Fibroblast of lung (primary cell): ENCODE measurements around the gene CLPTM1L. TPM values are rescaled to one million over a fixed set of nuclear protein-coding genes. Genes with fewer than 3 reads are reported as not detected.

Source experiments
- DNase-seq, 2 donors: peaks; one replicate each; pipeline versions ENCODE4 v3.0.0 to v3.0.0-alpha.2; 2010; ENCODE audit warnings: low read depth in 2 of 2
- H2AFZ ChIP-seq: 2 replicates; pipeline ENCODE4 v1.5.1; 2012; ENCODE audit warnings: low read length, control low read depth, inconsistent platforms
- H3K27ac ChIP-seq: 2 replicates; pipeline ENCODE4 v1.5.1; 2011; ENCODE audit warnings: low read length, control low read depth; ENCODE audit not compliant: insufficient read depth
- H3K27me3 ChIP-seq: 2 replicates; pipeline ENCODE4 v1.5.1; 2011; ENCODE audit warnings: mild to moderate bottlenecking, low read length; ENCODE audit not compliant: control insufficient read depth, insufficient read depth
- H3K36me3 ChIP-seq: 2 replicates; pipeline ENCODE4 v1.5.1; 2011; ENCODE audit warnings: low read length; ENCODE audit not compliant: control insufficient read depth, insufficient read depth
- H3K4me1 ChIP-seq: 2 replicates; pipeline ENCODE4 v1.5.1; 2011; ENCODE audit warnings: low read length; ENCODE audit not compliant: control insufficient read depth, insufficient read depth; ENCODE audit errors: extremely low read depth
- H3K4me2 ChIP-seq: 2 replicates; pipeline ENCODE4 v1.5.1; 2011; ENCODE audit warnings: low read length, control low read depth; ENCODE audit not compliant: insufficient read depth; ENCODE audit errors: extremely low read depth
- H3K4me3 ChIP-seq, 4 experiments: fragments of 200-600 bp in 1 of 4; sonication (generic) in 1 of 4; replicated peaks in 1 of 4; 2 replicates each; pipeline ENCODE4 v1.5.1; 2011 to 2016; ENCODE audit warnings: low read length in 4 of 4, low read depth in 3 of 4, mild to moderate bottlenecking in 3 of 4, control low read depth in 2 of 4, inconsistent platforms in 1 of 4, mixed read lengths in 1 of 4; ENCODE audit not compliant: insufficient read depth in 1 of 4; ENCODE audit errors: control extremely low read depth in 1 of 4
- H3K79me2 ChIP-seq: 2 replicates; pipeline ENCODE4 v1.5.1; 2012; ENCODE audit warnings: mild to moderate bottlenecking, low read length, inconsistent platforms; ENCODE audit not compliant: control insufficient read depth, insufficient read depth
- H3K9ac ChIP-seq: 2 replicates; pipeline ENCODE4 v1.5.1; 2011; ENCODE audit warnings: mild to moderate bottlenecking, low read length, control low read depth; ENCODE audit not compliant: insufficient read depth
- H3K9me3 ChIP-seq: 2 replicates; pipeline ENCODE4 v1.5.1; 2012; ENCODE audit warnings: low read depth, low read length; ENCODE audit not compliant: control insufficient read depth, insufficient read depth
- H4K20me1 ChIP-seq: 2 replicates; pipeline ENCODE4 v1.5.1; 2011; ENCODE audit warnings: low read length; ENCODE audit not compliant: control insufficient read depth, insufficient read depth; ENCODE audit errors: extremely low read depth
- EZH2 ChIP-seq: IDR thresholded peaks from 2 replicates; pipeline ENCODE4 v1.5.1; 2012; ENCODE audit warnings: low read length, control low read depth, mild to moderate bottlenecking; ENCODE audit errors: missing control alignments
- polyA plus RNA-seq, 2 donors: library from polyadenylated mRNA; depleted of rRNA in 1 of 2; stranded (reverse) in 1 of 2; unstranded in 1 of 2; fragments of >200 nt; gene quantifications; 2 replicates each; pipeline ENCODE4 v1.2.1, GENCODE V29; 2011 to 2012; ENCODE audit warnings: missing spikeins in 1 of 2
- total RNA-seq: library from RNA; depleted of rRNA; stranded (reverse); fragments of >200 nt; gene quantifications from 2 replicates; pipeline ENCODE4 v1.2.1, GENCODE V29; 2014
- TF ChIP-seq, protein P1 (sequence below), 2 donors: IDR thresholded peaks in 1 of 2; conservative IDR thresholded peaks in 1 of 2; 1 replicate in 1 of 2; 2 replicates in 1 of 2; pipeline ENCODE4 v1.5.1; 2011 to 2012; ENCODE audit warnings: low read length in 2 of 2, control low read depth in 1 of 2, inconsistent platforms in 1 of 2, low read depth in 1 of 2, mild to moderate bottlenecking in 1 of 2

CLPTM1L gene
- total and polyA plus RNA-seq, 2 donors (not counting 1 experiment from before 2014, with no cell fraction given), result 89.3 to 215 TPM

DNA sequence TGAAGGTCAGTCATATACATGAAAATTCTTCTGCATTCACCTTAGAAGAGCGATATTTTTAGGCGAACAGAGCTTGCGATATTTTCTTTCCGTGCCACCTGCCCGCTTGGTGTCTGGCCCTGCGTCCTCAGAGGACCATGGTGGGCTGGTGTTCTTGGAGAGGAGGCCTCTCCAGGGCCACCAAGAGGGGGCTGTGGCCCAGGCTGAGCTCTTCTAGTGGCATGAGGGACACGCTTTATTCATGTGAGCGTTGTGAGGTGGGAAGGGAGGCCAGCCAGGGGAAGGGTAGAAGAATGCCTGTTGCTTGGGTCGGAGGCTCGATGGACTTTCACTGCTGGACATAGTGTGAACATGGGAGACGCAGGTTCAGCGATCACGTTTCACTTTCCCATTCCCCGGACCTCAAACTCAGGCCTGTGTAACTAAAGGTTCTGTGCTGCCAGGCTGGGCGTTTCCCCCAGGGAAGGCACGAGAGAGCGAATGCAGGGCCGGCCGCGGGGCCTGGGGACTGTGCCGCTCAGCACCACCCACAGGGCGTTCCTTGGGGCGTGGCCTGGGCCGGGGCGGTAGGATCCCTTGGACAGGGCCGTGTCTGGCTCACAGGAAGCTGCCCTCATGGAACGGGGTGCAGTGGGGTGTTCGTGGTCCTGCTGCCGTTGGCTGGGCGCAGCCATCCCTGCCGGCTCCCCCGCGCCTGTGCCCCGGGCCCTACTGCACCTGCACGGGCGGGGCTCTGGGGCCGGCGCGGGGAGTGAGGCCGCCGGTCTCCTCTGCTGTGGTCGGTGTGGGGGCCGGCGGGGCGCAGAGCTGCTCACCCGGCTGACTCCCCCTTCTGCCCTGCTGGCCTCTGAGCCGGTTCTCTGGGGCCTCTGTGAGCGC is 40.7 kb upstream of the CLPTM1L start:
- Histone ChIP-seq H3K4me3 (peak overlapping the region; percentile 38 to 60 (median 49)), H2AFZ (peak overlapping the region; percentile 59), H3K27me3 (peaks cover 17% of the 10 kb centered on the region), H3K79me2 (no peaks in the 10 kb centered on the region), H4K20me1 (no peaks in the 10 kb centered on the region), H3K9me3 (no peaks in the 10 kb centered on the region), H3K9ac (peak overlapping the region; percentile 4), H3K4me2 (peak overlapping the region; percentile 90), H3K36me3 (no peaks in the 10 kb centered on the region), H3K4me1 (no peaks in the 10 kb centered on the region), H3K27ac (no peak overlapping the region)
- no peak for TF ChIP-seq EZH2
- TF ChIP-seq, protein P1, sequence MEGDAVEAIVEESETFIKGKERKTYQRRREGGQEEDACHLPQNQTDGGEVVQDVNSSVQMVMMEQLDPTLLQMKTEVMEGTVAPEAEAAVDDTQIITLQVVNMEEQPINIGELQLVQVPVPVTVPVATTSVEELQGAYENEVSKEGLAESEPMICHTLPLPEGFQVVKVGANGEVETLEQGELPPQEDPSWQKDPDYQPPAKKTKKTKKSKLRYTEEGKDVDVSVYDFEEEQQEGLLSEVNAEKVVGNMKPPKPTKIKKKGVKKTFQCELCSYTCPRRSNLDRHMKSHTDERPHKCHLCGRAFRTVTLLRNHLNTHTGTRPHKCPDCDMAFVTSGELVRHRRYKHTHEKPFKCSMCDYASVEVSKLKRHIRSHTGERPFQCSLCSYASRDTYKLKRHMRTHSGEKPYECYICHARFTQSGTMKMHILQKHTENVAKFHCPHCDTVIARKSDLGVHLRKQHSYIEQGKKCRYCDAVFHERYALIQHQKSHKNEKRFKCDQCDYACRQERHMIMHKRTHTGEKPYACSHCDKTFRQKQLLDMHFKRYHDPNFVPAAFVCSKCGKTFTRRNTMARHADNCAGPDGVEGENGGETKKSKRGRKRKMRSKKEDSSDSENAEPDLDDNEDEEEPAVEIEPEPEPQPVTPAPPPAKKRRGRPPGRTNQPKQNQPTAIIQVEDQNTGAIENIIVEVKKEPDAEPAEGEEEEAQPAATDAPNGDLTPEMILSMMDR (conservative IDR thresholded peaks at IDR 0.05 in 1 of 2, IDR thresholded peaks at IDR 0.05 in 1 of 2; ENCODE audit: low read depth in 1 of 2, low read length in 2 of 2), result no peak
- DNase-seq, result peak; percentile 26 to 38

- no peak overlapping the region for H3K4me3 ChIP-seq
- no peaks in the 10 kb centered on the region for H4K20me1 ChIP-seq
- no peak for TF ChIP-seq EZH2
- TF ChIP-seq, protein P1 (conservative IDR thresholded peaks at IDR 0.05 in 1 of 2, IDR thresholded peaks at IDR 0.05 in 1 of 2; ENCODE audit: low read depth in 1 of 2, low read length in 2 of 2), result no peak
- no peak overlapping the region for H3K4me2 ChIP-seq
- no peaks in the 10 kb centered on the region for H3K36me3 ChIP-seq
- no peak for DNase-seq
- H3K4me1 ChIP-seq, result no peaks in the 10 kb centered on the region
- H3K9me3 ChIP-seq, result no peaks in the 10 kb centered on the region
- H3K9ac ChIP-seq, result no peak overlapping the region
- H2AFZ ChIP-seq, result no peak overlapping the region
- peaks cover 17% of the 10 kb centered on the region for H3K27me3 ChIP-seq
- H3K79me2 ChIP-seq, result no peaks in the 10 kb centered on the region
- no peak overlapping the region for H3K27ac ChIP-seq
These were observed 39.6 kb upstream of the CLPTM1L start for GRCh38 chr5:1384521-1384920.

DNA sequence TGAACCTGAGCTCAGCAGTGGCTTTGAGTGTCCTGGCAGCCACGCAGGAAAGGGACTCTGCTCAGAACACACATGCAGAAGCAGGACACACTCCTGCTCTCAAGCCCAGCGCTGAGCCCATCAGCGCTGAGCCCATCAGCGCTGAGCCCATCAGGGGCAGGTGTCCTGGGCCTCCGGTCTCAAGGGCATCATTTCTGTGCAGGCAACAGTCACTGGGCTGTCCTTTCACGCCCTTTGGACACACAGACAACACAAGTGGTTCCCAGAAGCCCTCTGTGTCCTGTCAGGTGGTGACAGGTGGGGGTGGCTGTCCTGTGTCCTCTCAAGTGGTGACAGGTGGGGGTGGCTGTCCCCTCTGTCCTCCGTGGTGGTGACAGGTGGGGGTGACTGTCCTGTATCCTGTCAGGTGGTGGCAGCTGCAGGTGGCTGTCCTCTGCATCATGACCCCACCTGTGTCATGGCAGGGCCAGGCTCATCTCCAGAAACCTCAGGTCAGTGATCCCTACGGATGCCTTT is 39.0 kb upstream of the CLPTM1L start:
- Histone ChIP-seq H3K9me3 (no peaks in the 10 kb centered on the region), H4K20me1 (no peaks in the 10 kb centered on the region), H3K79me2 (no peaks in the 10 kb centered on the region), H3K9ac (no peak overlapping the region), H3K27me3 (peaks cover 17% of the 10 kb centered on the region), H2AFZ (no peak overlapping the region), H3K36me3 (no peaks in the 10 kb centered on the region), H3K4me2 (no peak overlapping the region), H3K27ac (no peak overlapping the region), H3K4me3 (no peak overlapping the region), H3K4me1 (no peaks in the 10 kb centered on the region)
- no peak for DNase-seq
- TF ChIP-seq EZH2, result no peak
- TF ChIP-seq, protein P1 (conservative IDR thresholded peaks at IDR 0.05 in 1 of 2, IDR thresholded peaks at IDR 0.05 in 1 of 2; ENCODE audit: low read depth in 1 of 2, low read length in 2 of 2), result no peak
